HL-60 (cell line): ENCODE measurements around the gene MLLT10.

Source experiments
- DNase-seq, 2 experiments: peaks; one replicate each; pipeline ENCODE4 v3.0.0-alpha.2; 2010 to 2020; ENCODE audit warnings: low read depth in 1 of 2, low spot score in 1 of 2
- H3K27ac ChIP-seq: fragments of 250-450 bp; sonication (Bioruptor Pico); replicated peaks from 2 replicates; pipeline ENCODE4 v1.5.1; 2020; ENCODE audit warnings: mild to moderate bottlenecking, moderate library complexity
- H3K27me3 ChIP-seq: fragments of 250-450 bp; sonication (Bioruptor Pico); 2 replicates; pipeline ENCODE4 v1.5.1; 2021; ENCODE audit warnings: mild to moderate bottlenecking, moderate library complexity; ENCODE audit not compliant: insufficient read depth, poor library complexity, severe bottlenecking
- H3K4me3 ChIP-seq: replicated peaks from 2 replicates; pipeline ENCODE4 v1.5.1; 2011; ENCODE audit warnings: mild to moderate bottlenecking, control low read depth, low read length; ENCODE audit not compliant: insufficient read depth
- CTCF ChIP-seq: IDR thresholded peaks from one replicate; pipeline ENCODE4 v1.5.1; 2011; ENCODE audit warnings: low read length, control low read depth, inconsistent platforms; ENCODE audit not compliant: insufficient read depth
- GABPA ChIP-seq: IDR thresholded peaks from 2 replicates; pipeline ENCODE4 v1.6.1; 2012; ENCODE audit warnings: low read depth
- POLR2AphosphoS5 ChIP-seq: IDR thresholded peaks from 2 replicates; pipeline ENCODE4 v1.6.1; 2012; ENCODE audit warnings: low read depth
- REST ChIP-seq: IDR thresholded peaks from 2 replicates; pipeline ENCODE4 v1.6.1; 2012; ENCODE audit warnings: low read depth; ENCODE audit not compliant: insufficient replicate concordance
- SPI1 ChIP-seq: IDR thresholded peaks from 2 replicates; pipeline ENCODE4 v1.6.1; 2012; ENCODE audit warnings: low read depth, mild to moderate bottlenecking, borderline replicate concordance

Gene MLLT10

GRCh38 chr10:21753497-21754270, 219.7 kb downstream of the MLLT10 start:
- H3K4me3 ChIP-seq: no peak overlapping the region
- H3K27ac ChIP-seq: no peak overlapping the region
- no peak for DNase-seq
- TF ChIP-seq REST (no peak), SPI1 (no peak)
- H3K27me3 ChIP-seq: no peaks in the 10 kb centered on the region

- Histone ChIP-seq H3K27me3 (no peaks in the 10 kb centered on the region), H3K4me3 (no peak overlapping the region), H3K27ac (no peak overlapping the region)
- no peak for TF ChIP-seq GABPA
- TF ChIP-seq POLR2AphosphoS5: no peak
- TF ChIP-seq CTCF: no peak
- TF ChIP-seq SPI1: no peak
- no peak for TF ChIP-seq REST
- peak; percentile 43 to 55 for DNase-seq
Observed at GRCh38 chr10:21754410-21755011, 220.5 kb downstream of the MLLT10 start.

GRCh38 chr10:21756707-21757106, 222.7 kb downstream of the MLLT10 start:
- TF ChIP-seq GABPA: no peak
- no peak for TF ChIP-seq POLR2AphosphoS5
- no peak overlapping the region for H3K4me3 ChIP-seq
- DNase-seq: no peak
- no peak overlapping the region for H3K27ac ChIP-seq
- no peaks in the 10 kb centered on the region for H3K27me3 ChIP-seq

GRCh38 chr10:21757185-21757901, 223.3 kb downstream of the MLLT10 start:
- TF ChIP-seq POLR2AphosphoS5 (no peak), SPI1 (no peak), REST (no peak), GABPA (no peak), CTCF (no peak)
- H3K4me3 ChIP-seq: no peak overlapping the region
- H3K27me3 ChIP-seq: no peaks in the 10 kb centered on the region
- DNase-seq: no peak
- no peak overlapping the region for H3K27ac ChIP-seq
